Neural crest cell (in vitro differentiated cells): ENCODE results near the gene DUSP16. TPM values are rescaled to one million over a fixed set of nuclear protein-coding genes. Genes with fewer than 3 reads are reported as not detected.
A peak's percentile ranks its signal among the peaks of the same experiment; 100 is the strongest.

Experiments used
- DNase-seq: peaks from one replicate; pipeline ENCODE4 v3.0.0; 2021; ENCODE audit warnings: low read depth, mixed read lengths, low spot score
- H3K27ac Mint-ChIP-seq: one replicate; pipeline ENCODE4 v1.8.0; 2021; ENCODE audit warnings: mild to moderate bottlenecking, mixed read lengths; ENCODE audit not compliant: unreplicated experiment
- H3K27me3 Mint-ChIP-seq: 2 replicates; pipeline ENCODE4 v1.8.0; 2021; ENCODE audit warnings: low read depth, mild to moderate bottlenecking, mixed read lengths
- H3K36me3 Mint-ChIP-seq: 2 replicates; pipeline ENCODE4 v1.8.0; 2021; ENCODE audit warnings: low read depth, mild to moderate bottlenecking, mixed read lengths
- H3K4me1 Mint-ChIP-seq: 2 replicates; pipeline ENCODE4 v1.8.0; 2021; ENCODE audit warnings: mixed read lengths
- H3K4me3 Mint-ChIP-seq: one replicate; pipeline ENCODE4 v1.8.0; 2021; ENCODE audit warnings: mild to moderate bottlenecking, mixed read lengths
- H3K9me3 Mint-ChIP-seq: 2 replicates; pipeline ENCODE4 v1.8.0; 2021; ENCODE audit warnings: mixed read lengths
- CTCF ChIP-seq: fragments of 200-600 bp; sonication (generic); conservative IDR thresholded peaks from 2 replicates; pipeline ENCODE4 v1.5.0; 2021; ENCODE audit warnings: antibody characterized with exemption, mild to moderate bottlenecking
- total RNA-seq: library from RNA; stranded (reverse); gene quantifications from 2 replicates; pipeline ENCODE4 v1.2.1, GENCODE V29; 2021

The DUSP16 gene
- total RNA-seq, 1 donor from 2014 or later, result 30.8 TPM

GRCh38 chr12:12510141-12510540 lies 52.5 kb downstream of the DUSP16 start:
- no peak for DNase-seq
- no peaks in the 10 kb centered on the region for H3K27me3 Mint-ChIP-seq
- no peaks in the 10 kb centered on the region for H3K9me3 Mint-ChIP-seq
- peaks cover 35% of the 10 kb centered on the region for H3K4me1 Mint-ChIP-seq
- H3K4me3 Mint-ChIP-seq, result no peak overlapping the region
- no peaks in the 10 kb centered on the region for H3K36me3 Mint-ChIP-seq
- TF ChIP-seq CTCF, result no peak
- no peak overlapping the region for H3K27ac Mint-ChIP-seq

- Mint-ChIP-seq H3K27me3 (no peaks in the 10 kb centered on the region), H3K36me3 (no peaks in the 10 kb centered on the region), H3K4me1 (peaks cover 27% of the 10 kb centered on the region), H3K27ac (no peak overlapping the region), H3K9me3 (no peaks in the 10 kb centered on the region), H3K4me3 (no peak overlapping the region)
- DNase-seq, result no peak
- no peak for TF ChIP-seq CTCF
Observed at GRCh38 chr12:12508612-12509011, 54.1 kb downstream of the DUSP16 start.

GRCh38 chr12:12507121-12507520 lies 55.5 kb downstream of the DUSP16 start:
- Mint-ChIP-seq H3K27me3 (no peaks in the 10 kb centered on the region), H3K4me1 (peaks cover 27% of the 10 kb centered on the region), H3K27ac (no peak overlapping the region), H3K4me3 (no peak overlapping the region), H3K9me3 (no peaks in the 10 kb centered on the region), H3K36me3 (peaks cover 3% of the 10 kb centered on the region)
- DNase-seq, result no peak
- no peak for TF ChIP-seq CTCF

DNA sequence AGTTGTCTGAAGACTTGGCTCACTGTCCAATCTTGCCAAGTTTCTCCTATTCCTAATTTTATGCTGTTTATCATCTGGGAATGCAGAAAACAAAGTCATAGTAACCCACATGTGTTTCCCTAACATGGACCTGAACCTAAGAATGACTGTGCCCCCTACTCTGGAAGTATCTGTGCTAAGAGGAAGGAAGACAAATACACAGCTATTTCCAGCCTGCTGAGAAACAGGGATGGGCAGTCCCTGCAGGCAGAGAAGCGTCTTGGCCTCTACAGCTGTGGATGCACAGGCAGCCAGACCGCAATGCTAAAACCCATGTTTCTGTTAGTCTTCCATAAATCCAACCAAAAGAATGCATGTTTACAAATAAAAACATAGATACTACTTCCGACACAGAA lies 56.2 kb downstream of the DUSP16 start:
- peaks cover 3% of the 10 kb centered on the region for H3K36me3 Mint-ChIP-seq
- no peaks in the 10 kb centered on the region for H3K9me3 Mint-ChIP-seq
- no peaks in the 10 kb centered on the region for H3K27me3 Mint-ChIP-seq
- no peak for TF ChIP-seq CTCF
- no peak for DNase-seq
- H3K4me3 Mint-ChIP-seq, result peak overlapping the region; percentile 32
- peak overlapping the region; percentile 54 for H3K27ac Mint-ChIP-seq
- H3K4me1 Mint-ChIP-seq, result peaks cover 27% of the 10 kb centered on the region

- Mint-ChIP-seq H3K27ac (peak overlapping the region; percentile 87), H3K4me3 (peak overlapping the region; percentile 32), H3K9me3 (no peaks in the 10 kb centered on the region), H3K27me3 (no peaks in the 10 kb centered on the region), H3K36me3 (peaks cover 3% of the 10 kb centered on the region), H3K4me1 (peaks cover 34% of the 10 kb centered on the region)
- no peak for DNase-seq
- no peak for TF ChIP-seq CTCF
Observed at GRCh38 chr12:12505544-12506495, 56.8 kb downstream of the DUSP16 start.
